Measurements from ENCODE around the gene INAFM2.

DNA sequence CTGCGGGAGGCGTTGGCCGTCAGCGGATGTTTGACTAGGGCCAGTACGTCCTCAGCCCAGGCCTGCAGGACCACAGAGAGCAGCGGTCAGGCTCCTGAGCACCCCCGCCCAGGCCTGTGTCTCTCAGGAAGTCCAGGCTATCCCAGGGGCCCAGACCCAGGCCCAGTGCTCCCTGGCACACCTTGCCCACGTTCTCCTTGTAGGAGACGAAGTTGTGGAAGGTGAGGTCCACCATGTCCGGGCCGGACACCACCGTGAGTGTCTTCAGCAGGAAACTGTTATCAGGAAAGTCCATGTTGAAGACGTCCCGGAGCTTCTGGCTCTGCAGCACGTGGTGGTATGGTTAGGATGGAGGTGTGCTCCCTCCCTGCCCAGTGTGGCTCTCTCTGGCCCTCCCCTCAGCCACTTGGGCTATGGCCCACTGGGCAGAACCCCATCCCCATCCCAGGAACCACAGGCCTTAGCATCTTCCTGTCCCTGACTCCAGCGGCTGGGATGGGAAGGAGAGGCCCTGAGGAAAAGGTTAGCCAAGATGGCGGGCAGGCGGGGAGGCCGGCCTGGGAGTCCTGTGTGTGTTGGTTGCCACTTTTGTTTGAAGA, 21.1 kb upstream of the INAFM2 start:
- TF ChIP-seq, protein P1, sequence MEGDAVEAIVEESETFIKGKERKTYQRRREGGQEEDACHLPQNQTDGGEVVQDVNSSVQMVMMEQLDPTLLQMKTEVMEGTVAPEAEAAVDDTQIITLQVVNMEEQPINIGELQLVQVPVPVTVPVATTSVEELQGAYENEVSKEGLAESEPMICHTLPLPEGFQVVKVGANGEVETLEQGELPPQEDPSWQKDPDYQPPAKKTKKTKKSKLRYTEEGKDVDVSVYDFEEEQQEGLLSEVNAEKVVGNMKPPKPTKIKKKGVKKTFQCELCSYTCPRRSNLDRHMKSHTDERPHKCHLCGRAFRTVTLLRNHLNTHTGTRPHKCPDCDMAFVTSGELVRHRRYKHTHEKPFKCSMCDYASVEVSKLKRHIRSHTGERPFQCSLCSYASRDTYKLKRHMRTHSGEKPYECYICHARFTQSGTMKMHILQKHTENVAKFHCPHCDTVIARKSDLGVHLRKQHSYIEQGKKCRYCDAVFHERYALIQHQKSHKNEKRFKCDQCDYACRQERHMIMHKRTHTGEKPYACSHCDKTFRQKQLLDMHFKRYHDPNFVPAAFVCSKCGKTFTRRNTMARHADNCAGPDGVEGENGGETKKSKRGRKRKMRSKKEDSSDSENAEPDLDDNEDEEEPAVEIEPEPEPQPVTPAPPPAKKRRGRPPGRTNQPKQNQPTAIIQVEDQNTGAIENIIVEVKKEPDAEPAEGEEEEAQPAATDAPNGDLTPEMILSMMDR (IDR thresholded peaks at IDR 0.05) = no peak
- TF ChIP-seq BHLHE40 (IDR thresholded peaks at IDR 0.05; ENCODE audit: low read depth, low read length) (no peak), POLR2A (IDR thresholded peaks at IDR 0.05; ENCODE audit: low read length) (no peak), NPAS2 (CRISPR knock-in tag; IDR thresholded peaks at IDR 0.05; ENCODE audit: borderline replicate concordance) (no peak), HDAC2 (IDR thresholded peaks at IDR 0.05) (no peak), RFX5 (IDR thresholded peaks at IDR 0.05) (no peak), RCOR1 (IDR thresholded peaks at IDR 0.05; ENCODE audit: low read depth, low read length) (no peak), MAFK (IDR thresholded peaks at IDR 0.05; ENCODE audit: partially characterized antibody) (no peak)
- TF ChIP-seq, protein P2, sequence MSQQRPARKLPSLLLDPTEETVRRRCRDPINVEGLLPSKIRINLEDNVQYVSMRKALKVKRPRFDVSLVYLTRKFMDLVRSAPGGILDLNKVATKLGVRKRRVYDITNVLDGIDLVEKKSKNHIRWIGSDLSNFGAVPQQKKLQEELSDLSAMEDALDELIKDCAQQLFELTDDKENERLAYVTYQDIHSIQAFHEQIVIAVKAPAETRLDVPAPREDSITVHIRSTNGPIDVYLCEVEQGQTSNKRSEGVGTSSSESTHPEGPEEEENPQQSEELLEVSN (IDR thresholded peaks at IDR 0.05; ENCODE audit: borderline replicate concordance, low read depth) = no peak
- TF ChIP-seq, protein P3, sequence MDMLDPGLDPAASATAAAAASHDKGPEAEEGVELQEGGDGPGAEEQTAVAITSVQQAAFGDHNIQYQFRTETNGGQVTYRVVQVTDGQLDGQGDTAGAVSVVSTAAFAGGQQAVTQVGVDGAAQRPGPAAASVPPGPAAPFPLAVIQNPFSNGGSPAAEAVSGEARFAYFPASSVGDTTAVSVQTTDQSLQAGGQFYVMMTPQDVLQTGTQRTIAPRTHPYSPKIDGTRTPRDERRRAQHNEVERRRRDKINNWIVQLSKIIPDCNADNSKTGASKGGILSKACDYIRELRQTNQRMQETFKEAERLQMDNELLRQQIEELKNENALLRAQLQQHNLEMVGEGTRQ (IDR thresholded peaks at IDR 0.05) = no peak
- TF ChIP-seq, protein P4, sequence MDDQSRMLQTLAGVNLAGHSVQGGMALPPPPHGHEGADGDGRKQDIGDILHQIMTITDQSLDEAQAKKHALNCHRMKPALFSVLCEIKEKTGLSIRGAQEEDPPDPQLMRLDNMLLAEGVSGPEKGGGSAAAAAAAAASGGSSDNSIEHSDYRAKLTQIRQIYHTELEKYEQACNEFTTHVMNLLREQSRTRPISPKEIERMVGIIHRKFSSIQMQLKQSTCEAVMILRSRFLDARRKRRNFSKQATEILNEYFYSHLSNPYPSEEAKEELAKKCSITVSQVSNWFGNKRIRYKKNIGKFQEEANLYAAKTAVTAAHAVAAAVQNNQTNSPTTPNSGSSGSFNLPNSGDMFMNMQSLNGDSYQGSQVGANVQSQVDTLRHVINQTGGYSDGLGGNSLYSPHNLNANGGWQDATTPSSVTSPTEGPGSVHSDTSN (IDR thresholded peaks at IDR 0.05) = no peak
- TF ChIP-seq, protein P5, sequence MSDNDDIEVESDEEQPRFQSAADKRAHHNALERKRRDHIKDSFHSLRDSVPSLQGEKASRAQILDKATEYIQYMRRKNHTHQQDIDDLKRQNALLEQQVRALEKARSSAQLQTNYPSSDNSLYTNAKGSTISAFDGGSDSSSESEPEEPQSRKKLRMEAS (IDR thresholded peaks at IDR 0.05) = no peak
